GM12875 (cell line): ENCODE results near the gene MMEL1.

Experiments
- H3K4me3 ChIP-seq: one replicate; pipeline ENCODE4 v1.5.1; 2011; ENCODE audit warnings: low read depth, low read length, control low read depth
- CTCF ChIP-seq: IDR thresholded peaks from 2 replicates; pipeline ENCODE4 v1.5.1; 2011; ENCODE audit warnings: low read depth, mild to moderate bottlenecking, control low read depth, inconsistent platforms, low read length, moderate library complexity, borderline replicate concordance; ENCODE audit not compliant: insufficient read depth

The MMEL1 gene

GRCh38 chr1:2580691-2581090, 52.1 kb downstream of the MMEL1 start:
- no peak overlapping the region for H3K4me3 ChIP-seq
- no peak for TF ChIP-seq CTCF

- peak overlapping the region; percentile 55 for H3K4me3 ChIP-seq
- TF ChIP-seq CTCF = no peak
Measured at GRCh38 chr1:2578758-2579118, 54.1 kb downstream of the MMEL1 start.

- H3K4me3 ChIP-seq = peak overlapping the region; percentile 55
Measured at GRCh38 chr1:2577565-2578075, 55.2 kb downstream of the MMEL1 start.

- peak overlapping the region; percentile 12 for H3K4me3 ChIP-seq
- TF ChIP-seq CTCF = no peak
Measured at GRCh38 chr1:2575801-2576663, 56.8 kb downstream of the MMEL1 start.

- no peak overlapping the region for H3K4me3 ChIP-seq
- no peak for TF ChIP-seq CTCF
Measured at GRCh38 chr1:2574350-2574749, 58.5 kb downstream of the MMEL1 start.

GRCh38 chr1:2573250-2573920, 59.4 kb downstream of the MMEL1 start:
- no peak for TF ChIP-seq CTCF
- no peak overlapping the region for H3K4me3 ChIP-seq

- no peak for TF ChIP-seq CTCF
- H3K4me3 ChIP-seq = no peak overlapping the region
Measured at GRCh38 chr1:2571348-2571747, 61.5 kb downstream of the MMEL1 start.
